ENCODE measurements around the gene FAM78A. TPM values are rescaled to one million over a fixed set of nuclear protein-coding genes. Genes with fewer than 3 reads are reported as not detected.
A peak's percentile ranks its signal among the peaks of the same experiment; 100 is the strongest.

FAM78A gene
- total RNA-seq, 1 donor from 2014 or later, result 0.73 TPM

DNA sequence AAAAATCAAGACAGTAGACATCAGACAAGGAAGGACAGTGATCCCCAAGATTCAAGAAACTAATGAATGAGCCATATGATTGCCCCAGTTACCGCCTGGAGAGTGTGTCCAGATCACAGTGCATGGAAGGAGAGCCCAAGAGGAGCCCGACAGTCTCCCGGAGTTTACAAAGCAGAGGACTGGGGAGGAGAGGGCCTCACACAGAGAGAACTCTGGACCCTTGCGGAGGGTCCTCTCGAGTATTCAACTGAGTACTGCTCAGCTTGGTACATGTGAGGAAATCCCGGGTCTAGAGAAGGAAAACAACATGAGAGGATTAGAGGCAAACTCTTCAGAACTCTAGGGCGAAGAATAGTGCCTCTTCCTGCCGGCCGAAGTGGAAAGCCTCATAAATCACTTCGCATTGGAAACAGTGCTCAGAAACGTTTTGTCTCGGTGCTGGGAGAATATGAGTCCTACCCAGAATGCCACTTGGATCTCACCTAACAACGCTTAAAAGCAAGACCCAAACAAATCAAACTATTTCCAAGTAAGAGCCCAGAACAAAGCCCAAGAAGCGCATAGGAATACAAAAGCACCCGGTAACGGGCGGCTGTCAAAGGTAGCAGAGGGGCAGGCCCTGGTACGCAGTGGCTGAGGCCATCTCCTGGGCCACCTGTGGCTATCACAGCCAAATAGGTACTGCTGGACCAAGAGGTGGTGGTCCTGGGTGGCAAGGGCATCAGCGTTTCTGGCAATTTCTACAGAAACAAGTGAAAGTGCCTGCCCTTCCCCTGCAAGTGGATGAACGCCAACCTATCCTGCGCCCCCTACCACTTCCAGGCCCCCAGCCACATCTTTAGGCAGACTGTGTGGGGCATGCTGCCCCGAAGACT is 36.0 kb downstream of the FAM78A start:
- Mint-ChIP-seq H3K27me3 (ENCODE audit: low read depth, unreplicated experiment) (peaks cover 5% of the 10 kb centered on the region), H3K4me1 (ENCODE audit: low read depth, unreplicated experiment) (peaks cover 14% of the 10 kb centered on the region), H3K4me3 (ENCODE audit: unreplicated experiment) (no peak overlapping the region), H3K36me3 (ENCODE audit: low read depth, unreplicated experiment) (peaks cover 6% of the 10 kb centered on the region), H3K9me3 (ENCODE audit: unreplicated experiment) (peaks cover 9% of the 10 kb centered on the region), H3K27ac (ENCODE audit: unreplicated experiment) (no peak overlapping the region)
- no peak for TF ChIP-seq EZH2 (IDR thresholded peaks at IDR 0.05; ENCODE audit: insufficient read depth, low read length)
- Histone ChIP-seq H3K9ac (ENCODE audit: low read length) (no peak overlapping the region), H3K4me3 (ENCODE audit: insufficient read depth, low read depth, low read length) (no peak overlapping the region), H3K79me2 (ENCODE audit: insufficient read depth, low read length) (no peaks in the 10 kb centered on the region), H4K20me1 (ENCODE audit: insufficient read depth, low read length) (no peaks in the 10 kb centered on the region), H3K9me3 (ENCODE audit: insufficient read depth, low read depth, low read length) (no peaks in the 10 kb centered on the region), H3K27me3 (ENCODE audit: insufficient read depth, low read length) (no peaks in the 10 kb centered on the region), H3K4me2 (ENCODE audit: low read length) (no peak overlapping the region), H3K4me1 (ENCODE audit: insufficient read depth, low read length) (peaks cover 23% of the 10 kb centered on the region), H3K36me3 (ENCODE audit: insufficient read depth, low read length) (no peaks in the 10 kb centered on the region), H2AFZ (ENCODE audit: low read depth, low read length) (no peak overlapping the region), H3K27ac (ENCODE audit: low read depth, low read length) (no peak overlapping the region)
- FAIRE-seq (no peak), DNase-seq (ENCODE audit: low read depth) (no peak)

DNA sequence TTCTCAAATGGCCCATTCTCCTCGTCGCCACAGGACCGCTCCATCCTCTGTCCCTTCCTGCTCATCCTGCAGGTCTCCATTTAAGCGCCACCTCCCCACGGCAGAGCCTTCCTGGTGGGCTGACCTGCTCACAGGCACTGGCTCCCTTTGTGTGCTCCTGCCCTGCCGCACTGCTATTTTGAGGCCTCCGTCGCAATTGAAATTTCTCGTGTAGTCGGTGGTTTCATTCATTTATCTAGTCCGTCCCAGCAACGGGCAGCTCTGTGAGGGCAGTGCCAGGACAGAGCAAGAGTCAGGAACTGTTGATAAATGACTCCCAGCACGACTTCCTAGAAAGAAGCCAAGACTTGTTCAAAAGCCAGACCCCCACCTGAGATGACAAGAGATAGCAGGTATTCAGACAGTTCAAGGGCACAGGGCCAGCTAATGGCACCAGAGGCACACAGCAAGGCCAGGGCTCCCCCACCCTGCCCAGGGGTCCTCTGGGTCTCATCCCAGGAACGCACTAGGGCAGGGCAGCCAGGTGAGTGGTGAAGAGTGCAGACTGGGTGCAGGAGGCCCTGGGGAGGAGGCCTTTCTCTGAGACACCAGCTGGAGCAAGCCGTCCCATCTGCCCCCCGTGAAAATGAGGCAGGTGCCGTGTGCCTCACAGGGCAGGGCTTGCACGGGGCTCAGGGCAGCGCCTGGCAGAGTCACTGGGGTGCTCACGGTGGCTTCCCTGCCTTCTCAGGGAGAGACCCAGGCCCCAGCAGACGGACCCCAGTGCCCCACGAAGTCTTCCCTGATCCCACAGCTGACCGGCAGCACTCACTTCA is 36.9 kb downstream of the FAM78A start:
- H4K20me1 ChIP-seq (ENCODE audit: insufficient read depth, low read length), result no peaks in the 10 kb centered on the region
- no peaks in the 10 kb centered on the region for H3K79me2 ChIP-seq (ENCODE audit: insufficient read depth, low read length)
- Mint-ChIP-seq H3K36me3 (ENCODE audit: low read depth, unreplicated experiment) (peaks cover 10% of the 10 kb centered on the region), H3K9me3 (ENCODE audit: unreplicated experiment) (peaks cover 6% of the 10 kb centered on the region), H3K4me3 (ENCODE audit: unreplicated experiment) (peak overlapping the region; percentile 60), H3K27ac (ENCODE audit: unreplicated experiment) (no peak overlapping the region), H3K4me1 (ENCODE audit: low read depth, unreplicated experiment) (peaks cover 14% of the 10 kb centered on the region), H3K27me3 (ENCODE audit: low read depth, unreplicated experiment) (peaks cover 5% of the 10 kb centered on the region)
- FAIRE-seq (no peak), DNase-seq (ENCODE audit: low read depth) (no peak)
- peak overlapping the region; percentile 72 for H2AFZ ChIP-seq (ENCODE audit: low read depth, low read length)
- no peak overlapping the region for H3K4me3 ChIP-seq (ENCODE audit: insufficient read depth, low read depth, low read length)
- no peaks in the 10 kb centered on the region for H3K27me3 ChIP-seq (ENCODE audit: insufficient read depth, low read length)
- peak overlapping the region; percentile 73 for H3K9ac ChIP-seq (ENCODE audit: low read length)
- peaks cover 5% of the 10 kb centered on the region for H3K36me3 ChIP-seq (ENCODE audit: insufficient read depth, low read length)
- H3K27ac ChIP-seq (ENCODE audit: low read depth, low read length), result no peak overlapping the region
- H3K4me2 ChIP-seq (ENCODE audit: low read length), result peak overlapping the region; percentile 81
- peaks cover 23% of the 10 kb centered on the region for H3K4me1 ChIP-seq (ENCODE audit: insufficient read depth, low read length)
- H3K9me3 ChIP-seq (ENCODE audit: insufficient read depth, low read depth, low read length), result no peaks in the 10 kb centered on the region
- TF ChIP-seq EZH2 (IDR thresholded peaks at IDR 0.05; ENCODE audit: insufficient read depth, low read length), result no peak
- TF ChIP-seq, protein P1, sequence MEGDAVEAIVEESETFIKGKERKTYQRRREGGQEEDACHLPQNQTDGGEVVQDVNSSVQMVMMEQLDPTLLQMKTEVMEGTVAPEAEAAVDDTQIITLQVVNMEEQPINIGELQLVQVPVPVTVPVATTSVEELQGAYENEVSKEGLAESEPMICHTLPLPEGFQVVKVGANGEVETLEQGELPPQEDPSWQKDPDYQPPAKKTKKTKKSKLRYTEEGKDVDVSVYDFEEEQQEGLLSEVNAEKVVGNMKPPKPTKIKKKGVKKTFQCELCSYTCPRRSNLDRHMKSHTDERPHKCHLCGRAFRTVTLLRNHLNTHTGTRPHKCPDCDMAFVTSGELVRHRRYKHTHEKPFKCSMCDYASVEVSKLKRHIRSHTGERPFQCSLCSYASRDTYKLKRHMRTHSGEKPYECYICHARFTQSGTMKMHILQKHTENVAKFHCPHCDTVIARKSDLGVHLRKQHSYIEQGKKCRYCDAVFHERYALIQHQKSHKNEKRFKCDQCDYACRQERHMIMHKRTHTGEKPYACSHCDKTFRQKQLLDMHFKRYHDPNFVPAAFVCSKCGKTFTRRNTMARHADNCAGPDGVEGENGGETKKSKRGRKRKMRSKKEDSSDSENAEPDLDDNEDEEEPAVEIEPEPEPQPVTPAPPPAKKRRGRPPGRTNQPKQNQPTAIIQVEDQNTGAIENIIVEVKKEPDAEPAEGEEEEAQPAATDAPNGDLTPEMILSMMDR (IDR thresholded peaks at IDR 0.05; ENCODE audit: insufficient read depth, low read depth, low read length), result no peak

DNA sequence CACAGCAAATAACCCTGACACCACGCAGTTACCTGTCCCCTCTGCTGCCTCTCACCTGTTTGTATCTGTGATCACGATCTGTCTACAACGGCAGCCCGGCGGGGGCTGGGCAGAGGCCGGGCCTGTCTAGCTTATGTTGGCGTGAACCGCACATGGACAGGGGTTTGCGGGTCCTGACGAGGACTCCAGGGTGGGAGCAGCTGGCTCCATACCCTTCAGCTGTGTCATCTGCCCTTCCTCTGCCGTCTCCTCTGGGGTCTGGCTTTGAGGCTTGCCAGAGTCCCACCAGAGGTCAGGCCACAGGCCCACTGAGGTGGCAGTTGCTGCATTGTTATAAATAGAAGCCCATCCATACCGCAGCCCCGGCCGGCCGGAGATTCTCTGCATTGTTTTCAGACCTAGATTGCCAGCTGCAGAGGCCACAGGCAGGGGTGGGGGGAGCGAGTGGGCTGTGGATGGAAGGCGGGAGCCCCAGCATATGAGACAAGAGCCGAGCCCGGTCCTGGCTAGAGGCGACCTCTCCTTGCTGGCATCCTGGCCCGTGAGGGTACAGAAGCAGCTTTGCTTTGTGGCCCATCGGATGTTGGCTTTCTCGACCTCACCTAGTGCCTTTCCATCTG is 37.8 kb downstream of the FAM78A start:
- TF ChIP-seq EZH2 (IDR thresholded peaks at IDR 0.05; ENCODE audit: insufficient read depth, low read length), result no peak
- TF ChIP-seq, protein P1 (IDR thresholded peaks at IDR 0.05; ENCODE audit: insufficient read depth, low read depth, low read length), result no peak
- H3K4me3 ChIP-seq (ENCODE audit: insufficient read depth, low read depth, low read length), result peak overlapping the region; percentile 30
- peak overlapping the region; percentile 83 for H3K27ac ChIP-seq (ENCODE audit: low read depth, low read length)
- peak overlapping the region; percentile 81 for H3K4me2 ChIP-seq (ENCODE audit: low read length)
- peak overlapping the region; percentile 73 for H3K9ac ChIP-seq (ENCODE audit: low read length)
- peaks cover 23% of the 10 kb centered on the region for H3K4me1 ChIP-seq (ENCODE audit: insufficient read depth, low read length)
- H3K27me3 Mint-ChIP-seq (ENCODE audit: low read depth, unreplicated experiment), result peaks cover 5% of the 10 kb centered on the region
- no peaks in the 10 kb centered on the region for H4K20me1 ChIP-seq (ENCODE audit: insufficient read depth, low read length)
- peaks cover 13% of the 10 kb centered on the region for H3K36me3 ChIP-seq (ENCODE audit: insufficient read depth, low read length)
- H2AFZ ChIP-seq (ENCODE audit: low read depth, low read length), result peak overlapping the region; percentile 72
- peaks cover 4% of the 10 kb centered on the region for H3K9me3 Mint-ChIP-seq (ENCODE audit: unreplicated experiment)
- peak overlapping the region; percentile 93 for H3K27ac Mint-ChIP-seq (ENCODE audit: unreplicated experiment)
- H3K9me3 ChIP-seq (ENCODE audit: insufficient read depth, low read depth, low read length), result no peaks in the 10 kb centered on the region
- H3K4me3 Mint-ChIP-seq (ENCODE audit: unreplicated experiment), result peak overlapping the region; percentile 34
- DNase-seq (ENCODE audit: low read depth), result peak; percentile 87
- H3K27me3 ChIP-seq (ENCODE audit: insufficient read depth, low read length), result no peaks in the 10 kb centered on the region
- peaks cover 13% of the 10 kb centered on the region for H3K36me3 Mint-ChIP-seq (ENCODE audit: low read depth, unreplicated experiment)
- peaks cover 14% of the 10 kb centered on the region for H3K4me1 Mint-ChIP-seq (ENCODE audit: low read depth, unreplicated experiment)
- H3K79me2 ChIP-seq (ENCODE audit: insufficient read depth, low read length), result no peaks in the 10 kb centered on the region
- no peak for FAIRE-seq

Data from astrocyte (in vitro differentiated cells and primary cell).